MCF 10A (cell line): ENCODE results near the gene FLAD1. TPM values are rescaled to one million over a fixed set of nuclear protein-coding genes. Genes with fewer than 3 reads are reported as not detected.
"Not testable (repeated sequence)": the region's sequence is repeated elsewhere in the genome, so short reads cannot be mapped to it uniquely, and the experiment has no call there.

Experiments used
- BruUV-seq: library from RNA; stranded (reverse); fragments of 400-500 nt; replicated peaks from 2 replicates; lab custom pipeline; 2021; lab: Mats Ljungman, UMichigan
- CTCF ChIA-PET: fragments of 300-600 bp; sonication (Branson Sonifier 250); formaldehyde crosslinking; extraction: SDS; loops from one replicate; lab custom pipeline; 2021; ENCODE audit warnings: antibody characterized with exemption, inconsistent platforms; lab: Yijun Ruan, JAX
- POLR2A ChIA-PET: fragments of 300-600, 350-650 bp; sonication (Branson Sonifier 250); formaldehyde crosslinking; extraction: SDS; loops from one replicate; lab custom pipeline; 2020; ENCODE audit warnings: antibody characterized with exemption, inconsistent platforms; lab: Yijun Ruan, JAX
- DNase-seq: peaks from one replicate; pipeline ENCODE4 v3.0.0-alpha.2; 2018; ENCODE audit not compliant: unreplicated experiment
- H3K27ac Mint-ChIP-seq: one replicate; pipeline ENCODE4 v1.8.0; 2022; ENCODE audit warnings: mild to moderate bottlenecking, low read depth, mixed read lengths; ENCODE audit not compliant: unreplicated experiment
- H3K27me3 Mint-ChIP-seq: one replicate; pipeline ENCODE4 v1.8.0; 2022; ENCODE audit warnings: mixed read lengths; ENCODE audit not compliant: insufficient read depth, unreplicated experiment
- H3K36me3 Mint-ChIP-seq: one replicate; pipeline ENCODE4 v1.8.0; 2022; ENCODE audit warnings: mild to moderate bottlenecking, moderate library complexity, mixed read lengths; ENCODE audit not compliant: insufficient read depth, unreplicated experiment
- H3K4me1 Mint-ChIP-seq: one replicate; pipeline ENCODE4 v1.8.0; 2022; ENCODE audit warnings: mixed read lengths; ENCODE audit not compliant: insufficient read depth, unreplicated experiment
- H3K4me3 Mint-ChIP-seq: one replicate; pipeline ENCODE4 v1.8.0; 2022; ENCODE audit warnings: mild to moderate bottlenecking, moderate library complexity, mixed read lengths; ENCODE audit not compliant: unreplicated experiment
- H3K9me3 Mint-ChIP-seq: one replicate; pipeline ENCODE4 v1.8.0; 2022; ENCODE audit warnings: mixed read lengths; ENCODE audit not compliant: unreplicated experiment
- CTCF ChIP-seq: fragments of 200-600 bp; IDR thresholded peaks from one replicate; pipeline ENCODE4 v1.8.0; 2022; ENCODE audit warnings: antibody characterized with exemption, mild to moderate bottlenecking; ENCODE audit not compliant: unreplicated experiment
- intact Hi-C: fragments of 100-400 bp; cut with micrococcal nuclease; formaldehyde crosslinking; loops from 2 replicates; pipeline ENCODE4 v1.14.1; 2022
- total RNA-seq: library from RNA; stranded (reverse); gene quantifications from 2 replicates; pipeline ENCODE4 v1.2.3, GENCODE V29; 2022

FLAD1 gene
- total RNA-seq, 1 experiment from 2014 or later = 91.1 TPM

- no peak overlapping the region for H3K4me3 Mint-ChIP-seq
- no peaks in the 10 kb centered on the region for H3K9me3 Mint-ChIP-seq
- no peaks in the 10 kb centered on the region for H3K27me3 Mint-ChIP-seq
- no peak for TF ChIP-seq CTCF
- H3K27ac Mint-ChIP-seq = no peak overlapping the region
- H3K36me3 Mint-ChIP-seq = peaks cover 63% of the 10 kb centered on the region
- peaks cover 14% of the 10 kb centered on the region for H3K4me1 Mint-ChIP-seq
- ChIA-PET POLR2A (interaction anchor here (0.5 to 41.1 kb wide), 16 partner anchors 7 to 423 kb away, joined by 3 to 1917 read pairs (median 8); partner anchors contain the start of genes CKS1B, FLAD1, LENEP and PBXIP1), CTCF (interaction anchor here (0.9 to 7.3 kb wide), 8 partner anchors 9 to 192 kb away, joined by 5 to 118 read pairs (median 10); partner anchors contain the start of genes CKS1B, LENEP, PBXIP1 and PYGO2)
- intact Hi-C loops = no loop called here
- DNase-seq = no peak
- BruUV-seq = no TSS peak
Observed at GRCh38 chr1:154982341-154982740, 803 bp upstream of the FLAD1 start.

- CTCF ChIA-PET = interaction anchor here (0.7 to 7.3 kb wide), 24 partner anchors 10 to 798 kb away, joined by 3 to 118 read pairs (median 4); partner anchors contain the start of genes LENEP, PBXIP1, PMVK and PYGO2
- peaks cover 8% of the 10 kb centered on the region for H3K4me1 Mint-ChIP-seq
- TF ChIP-seq CTCF = no peak
- POLR2A ChIA-PET = interaction anchor here (0.5 to 41.1 kb wide), 35 partner anchors 5 to 894 kb away, joined by 3 to 1917 read pairs (median 4); partner anchors contain the start of genes ADAM15, CKS1B, EFNA3 and FLAD1
- no peaks in the 10 kb centered on the region for H3K27me3 Mint-ChIP-seq
- intact Hi-C loops = loop anchor here (1.0 to 2.0 kb wide), 2 partner anchors 13 to 33 kb away; partner anchors contain the start of gene SHC1
- H3K36me3 Mint-ChIP-seq = peaks cover 64% of the 10 kb centered on the region
- no peak overlapping the region for H3K4me3 Mint-ChIP-seq
- no TSS peak for BruUV-seq
- DNase-seq = peak; percentile 47
- no peak overlapping the region for H3K27ac Mint-ChIP-seq
- H3K9me3 Mint-ChIP-seq = no peaks in the 10 kb centered on the region
Observed at GRCh38 chr1:154983776-154984466, 777 bp downstream of the FLAD1 start.

- H3K27ac Mint-ChIP-seq, H3K9me3 Mint-ChIP-seq, H3K4me3 Mint-ChIP-seq, intact Hi-C loops, DNase-seq, BruUV-seq, H3K27me3 Mint-ChIP-seq: not testable (repeated sequence)
- ChIA-PET CTCF (interaction anchor here (0.7 to 7.3 kb wide), 4 partner anchors 10 to 210 kb away, joined by 3 to 118 read pairs (median 4); partner anchors contain the start of gene LENEP), POLR2A (interaction anchor here (39.6 to 41.1 kb wide), 2 partner anchors 2 to 16 kb away, joined by 1917 read pairs; partner anchors contain the start of genes CKS1B, FLAD1, LENEP and PBXIP1)
- H3K36me3 Mint-ChIP-seq = peaks cover 67% of the 10 kb centered on the region
- peaks cover 17% of the 10 kb centered on the region for H3K4me1 Mint-ChIP-seq
Observed at GRCh38 chr1:154986736-154987135, 3.6 kb downstream of the FLAD1 start.

GRCh38 chr1:154987326-154987725 is 4.2 kb downstream of the FLAD1 start:
- CTCF ChIA-PET = interaction anchor here (0.7 to 7.3 kb wide), 8 partner anchors 9 to 209 kb away, joined by 3 to 118 read pairs (median 4); partner anchors contain the start of genes LENEP and SHC1
- no peak for TF ChIP-seq CTCF
- no peak overlapping the region for H3K4me3 Mint-ChIP-seq
- intact Hi-C loops = no loop called here
- peak; percentile 79 for DNase-seq
- H3K9me3 Mint-ChIP-seq = no peaks in the 10 kb centered on the region
- no TSS peak for BruUV-seq
- H3K4me1 Mint-ChIP-seq = peaks cover 17% of the 10 kb centered on the region
- POLR2A ChIA-PET = interaction anchor here (0.6 to 41.1 kb wide), 5 partner anchors 2 to 95 kb away, joined by 3 to 1917 read pairs (median 4); partner anchors contain the start of genes CKS1B, FLAD1, LENEP and PBXIP1
- H3K27ac Mint-ChIP-seq = no peak overlapping the region
- H3K36me3 Mint-ChIP-seq = peaks cover 67% of the 10 kb centered on the region
- no peaks in the 10 kb centered on the region for H3K27me3 Mint-ChIP-seq
